Measurements from ENCODE around the gene RANBP1. TPM values are rescaled to one million over a fixed set of nuclear protein-coding genes. Genes with fewer than 3 reads are reported as not detected.

Gene RANBP1
- total and polyA plus RNA-seq, 9 of the 15 experiments (the other 6 are each of a cell fraction or from before 2014, with no cell fraction given): 162 to 2,891 (median 1,289) TPM

MicroRNAs encoded within 50 kb of the gene (microRNA counts, 767-probe panel; counts per million panel counts)
- 1,139 counts per million, percentile 25 among the panel's probes with 10 or more counts for microRNA hsa-miR-1306-3p

Small RNA genes lying within 50 kb of the gene (microRNA-seq; reads per million reads assigned to microRNA genes)
- 0.55 reads per million for gene MIR6816 (ENCODE audit: borderline microRNAs expressed)

Small RNA genes lying within 50 kb of the gene (small RNA-seq; reads per million reads assigned to genes)
- gene MIR6816 (0.44 reads per million, percentile 16 among the genes with 10 or more reads in this experiment), gene RF00017 (not detected), gene RF00599 (not detected)

Other genes with a start within 250 kb of the RANBP1 start
Only the 7 nearest of the 10 such genes appear.
- gene ARVCF, start 99.3 kb upstream of the RANBP1 start, total RNA-seq (2014; rRNA removed): 49.3 and 54.2 TPM in 2 replicates
- 2.2 and 4.5 TPM in 2 replicates for gene ARVCF, start 99.3 kb upstream of the RANBP1 start, total RNA-seq (2014; rRNA removed; fragmentation: Illumina TruSeq; extraction: Trizol)
- 13.3 and 15.6 TPM in 2 replicates for gene ARVCF, start 99.3 kb upstream of the RANBP1 start, total RNA-seq (2015; rRNA removed; fragmentation: Illumina TruSeq; extraction: Trizol)
- 46.5 and 50.6 TPM in 2 replicates for gene ARVCF, start 99.3 kb upstream of the RANBP1 start, total RNA-seq (2021)
- gene ARVCF, start 99.3 kb upstream of the RANBP1 start, polyA plus RNA-seq (2011; rRNA removed): 35.2 and 71.6 TPM in 2 replicates
- 8.0 and 15.9 TPM in 2 replicates for gene ARVCF, start 99.3 kb upstream of the RANBP1 start, polyA plus RNA-seq (2014; fragmentation: Illumina TruSeq; extraction: Trizol)
- gene ARVCF, start 99.3 kb upstream of the RANBP1 start, polyA plus RNA-seq (2014; fragmentation: Nextera tagmentation; extraction: Ambion mirVana): under 1 TPM; 0.03 to 0.17 TPM
- gene ARVCF, start 99.3 kb upstream of the RANBP1 start, polyA plus RNA-seq (2014; rRNA removed): 42.5 and 97.4 TPM in 2 replicates
- 70.1 and 95.8 TPM in 2 replicates for gene TANGO2, start 95.0 kb upstream of the RANBP1 start, total RNA-seq (2014; rRNA removed)
- gene TANGO2, start 95.0 kb upstream of the RANBP1 start, total RNA-seq (2014; rRNA removed; fragmentation: Illumina TruSeq; extraction: Trizol): 36.1 and 45.9 TPM in 2 replicates
- 55.8 and 57.2 TPM in 2 replicates for gene TANGO2, start 95.0 kb upstream of the RANBP1 start, total RNA-seq (2015; rRNA removed; fragmentation: Illumina TruSeq; extraction: Trizol)
- gene TANGO2, start 95.0 kb upstream of the RANBP1 start, total RNA-seq (2021): 94.1 and 97.3 TPM in 2 replicates
- 94.9 and 115 TPM in 2 replicates for gene TANGO2, start 95.0 kb upstream of the RANBP1 start, polyA plus RNA-seq (2011; rRNA removed)
- 88.3 and 89.4 TPM in 2 replicates for gene TANGO2, start 95.0 kb upstream of the RANBP1 start, polyA plus RNA-seq (2014; fragmentation: Illumina TruSeq; extraction: Trizol)
- gene TANGO2, start 95.0 kb upstream of the RANBP1 start, polyA plus RNA-seq (2014; fragmentation: Nextera tagmentation; extraction: Ambion mirVana): 10 to 100 TPM; 15.5 to 17.5 TPM
- 89.6 and 92.5 TPM in 2 replicates for gene TANGO2, start 95.0 kb upstream of the RANBP1 start, polyA plus RNA-seq (2014; rRNA removed)
- gene DGCR8, start 35.9 kb upstream of the RANBP1 start, total RNA-seq (2014; rRNA removed): 107 and 108 TPM in 2 replicates
- 43.7 and 49.4 TPM in 2 replicates for gene DGCR8, start 35.9 kb upstream of the RANBP1 start, total RNA-seq (2014; rRNA removed; fragmentation: Illumina TruSeq; extraction: Trizol)
- gene DGCR8, start 35.9 kb upstream of the RANBP1 start, total RNA-seq (2015; rRNA removed; fragmentation: Illumina TruSeq; extraction: Trizol): 80.1 and 81.2 TPM in 2 replicates
- 116 and 119 TPM in 2 replicates for gene DGCR8, start 35.9 kb upstream of the RANBP1 start, total RNA-seq (2021)
- 81.8 and 155 TPM in 2 replicates for gene DGCR8, start 35.9 kb upstream of the RANBP1 start, polyA plus RNA-seq (2011; rRNA removed)
- gene DGCR8, start 35.9 kb upstream of the RANBP1 start, polyA plus RNA-seq (2014; fragmentation: Illumina TruSeq; extraction: Trizol): 70.4 and 75.0 TPM in 2 replicates
- gene DGCR8, start 35.9 kb upstream of the RANBP1 start, polyA plus RNA-seq (2014; fragmentation: Nextera tagmentation; extraction: Ambion mirVana): 1 to 10 TPM; 5.9 to 7.7 TPM
- 135 and 144 TPM in 2 replicates for gene DGCR8, start 35.9 kb upstream of the RANBP1 start, polyA plus RNA-seq (2014; rRNA removed)
- gene TRMT2A, start 1.1 kb downstream of the RANBP1 start, total RNA-seq (2014; rRNA removed): 203 and 254 TPM in 2 replicates
- 31.5 and 47.4 TPM in 2 replicates for gene TRMT2A, start 1.1 kb downstream of the RANBP1 start, total RNA-seq (2014; rRNA removed; fragmentation: Illumina TruSeq; extraction: Trizol)
- 151 and 170 TPM in 2 replicates for gene TRMT2A, start 1.1 kb downstream of the RANBP1 start, total RNA-seq (2015; rRNA removed; fragmentation: Illumina TruSeq; extraction: Trizol)
- 222 and 242 TPM in 2 replicates for gene TRMT2A, start 1.1 kb downstream of the RANBP1 start, total RNA-seq (2021)
- gene TRMT2A, start 1.1 kb downstream of the RANBP1 start, polyA plus RNA-seq (2011; rRNA removed): 102 and 189 TPM in 2 replicates
- 140 and 177 TPM in 2 replicates for gene TRMT2A, start 1.1 kb downstream of the RANBP1 start, polyA plus RNA-seq (2014; fragmentation: Illumina TruSeq; extraction: Trizol)
- gene TRMT2A, start 1.1 kb downstream of the RANBP1 start, polyA plus RNA-seq (2014; fragmentation: Nextera tagmentation; extraction: Ambion mirVana): 1 to 10 TPM; 1.6 to 6.6 TPM
- gene TRMT2A, start 1.1 kb downstream of the RANBP1 start, polyA plus RNA-seq (2014; rRNA removed): 258 and 265 TPM in 2 replicates
- gene ZDHHC8, start 15.7 kb downstream of the RANBP1 start, total RNA-seq (2014; rRNA removed): 16.4 and 27.9 TPM in 2 replicates
- 4.5 and 7.5 TPM in 2 replicates for gene ZDHHC8, start 15.7 kb downstream of the RANBP1 start, total RNA-seq (2014; rRNA removed; fragmentation: Illumina TruSeq; extraction: Trizol)
- 9.8 and 11.3 TPM in 2 replicates for gene ZDHHC8, start 15.7 kb downstream of the RANBP1 start, total RNA-seq (2015; rRNA removed; fragmentation: Illumina TruSeq; extraction: Trizol)
- gene ZDHHC8, start 15.7 kb downstream of the RANBP1 start, total RNA-seq (2021): 99.5 and 109 TPM in 2 replicates
- gene ZDHHC8, start 15.7 kb downstream of the RANBP1 start, polyA plus RNA-seq (2011; rRNA removed): 21.3 and 39.4 TPM in 2 replicates
- 34.6 and 58.2 TPM in 2 replicates for gene ZDHHC8, start 15.7 kb downstream of the RANBP1 start, polyA plus RNA-seq (2014; fragmentation: Illumina TruSeq; extraction: Trizol)
- gene ZDHHC8, start 15.7 kb downstream of the RANBP1 start, polyA plus RNA-seq (2014; fragmentation: Nextera tagmentation; extraction: Ambion mirVana): under 1 TPM; 0.04 to 0.15 TPM
- 74.5 and 108 TPM in 2 replicates for gene ZDHHC8, start 15.7 kb downstream of the RANBP1 start, polyA plus RNA-seq (2014; rRNA removed)
- not detected in 2 replicates for gene CCDC188, start 35.0 kb downstream of the RANBP1 start, total RNA-seq (2014; rRNA removed)
- not detected in 2 replicates for gene CCDC188, start 35.0 kb downstream of the RANBP1 start, total RNA-seq (2014; rRNA removed; fragmentation: Illumina TruSeq; extraction: Trizol)
- not detected in 2 replicates for gene CCDC188, start 35.0 kb downstream of the RANBP1 start, total RNA-seq (2015; rRNA removed; fragmentation: Illumina TruSeq; extraction: Trizol)
- not detected in 2 replicates for gene CCDC188, start 35.0 kb downstream of the RANBP1 start, total RNA-seq (2021)
- gene CCDC188, start 35.0 kb downstream of the RANBP1 start, polyA plus RNA-seq (2011; rRNA removed): not detected in 2 replicates
- not detected in 2 replicates for gene CCDC188, start 35.0 kb downstream of the RANBP1 start, polyA plus RNA-seq (2014; fragmentation: Illumina TruSeq; extraction: Trizol)
- not detected for gene CCDC188, start 35.0 kb downstream of the RANBP1 start, polyA plus RNA-seq (2014; fragmentation: Nextera tagmentation; extraction: Ambion mirVana)
- gene CCDC188, start 35.0 kb downstream of the RANBP1 start, polyA plus RNA-seq (2014; rRNA removed): not detected in 2 replicates
- 1.5 and 2.3 TPM in 2 replicates for gene RTN4R, start 152.2 kb downstream of the RANBP1 start, total RNA-seq (2014; rRNA removed)
- not detected in 2 replicates for gene RTN4R, start 152.2 kb downstream of the RANBP1 start, total RNA-seq (2014; rRNA removed; fragmentation: Illumina TruSeq; extraction: Trizol)
- 0.41 and 0.43 TPM in 2 replicates for gene RTN4R, start 152.2 kb downstream of the RANBP1 start, total RNA-seq (2015; rRNA removed; fragmentation: Illumina TruSeq; extraction: Trizol)
- 2.8 and 3.0 TPM in 2 replicates for gene RTN4R, start 152.2 kb downstream of the RANBP1 start, total RNA-seq (2021)
- gene RTN4R, start 152.2 kb downstream of the RANBP1 start, polyA plus RNA-seq (2011; rRNA removed): 1.3 and 4.4 TPM in 2 replicates
- gene RTN4R, start 152.2 kb downstream of the RANBP1 start, polyA plus RNA-seq (2014; fragmentation: Illumina TruSeq; extraction: Trizol): 0.46 TPM in 1 of 2 replicates, not detected in the other
- gene RTN4R, start 152.2 kb downstream of the RANBP1 start, polyA plus RNA-seq (2014; fragmentation: Nextera tagmentation; extraction: Ambion mirVana): under 1 TPM in 1 of 2 experiments, not detected in 1; 0.04 TPM
- 1.2 and 2.3 TPM in 2 replicates for gene RTN4R, start 152.2 kb downstream of the RANBP1 start, polyA plus RNA-seq (2014; rRNA removed)

Measured in K562 (cell line).